Endodermal cell (in vitro differentiated cells): ENCODE data around the gene GRB10. TPM values are rescaled to one million over a fixed set of nuclear protein-coding genes. Genes with fewer than 3 reads are reported as not detected.
"Not testable (repeated sequence)": the region's sequence is repeated elsewhere in the genome, so short reads cannot be mapped to it uniquely, and the experiment has no call there.

Experiments used
- DNase-seq: peaks from one replicate; pipeline ENCODE4 v3.0.0-alpha.2; 2017
- H3K27ac ChIP-seq: 2 replicates; pipeline ENCODE4 v1.5.1; 2013; ENCODE audit warnings: mild to moderate bottlenecking, low read depth, low read length, moderate library complexity
- H3K27me3 ChIP-seq: 2 replicates; pipeline ENCODE4 v1.6.1; 2013; ENCODE audit warnings: mild to moderate bottlenecking, low read length, moderate library complexity; ENCODE audit not compliant: insufficient read depth, control insufficient read depth, poor library complexity, severe bottlenecking
- H3K36me3 ChIP-seq: 2 replicates; pipeline ENCODE4 v1.7.0; 2013; ENCODE audit warnings: mild to moderate bottlenecking, low read length, moderate library complexity; ENCODE audit not compliant: control insufficient read depth, insufficient read depth
- H3K4me1 ChIP-seq: one replicate; pipeline ENCODE4 v1.7.0; 2013; ENCODE audit warnings: low read length; ENCODE audit not compliant: control insufficient read depth, insufficient read depth
- H3K4me3 ChIP-seq: 2 replicates; pipeline ENCODE4 v1.5.1; 2013; ENCODE audit warnings: mild to moderate bottlenecking, low read length, moderate library complexity
- H3K9ac ChIP-seq: 2 replicates; pipeline ENCODE4 v1.6.1; 2013; ENCODE audit warnings: mild to moderate bottlenecking, low read length, moderate library complexity; ENCODE audit not compliant: poor library complexity, severe bottlenecking; ENCODE audit errors: extremely low read depth
- H3K9me3 ChIP-seq: 2 replicates; pipeline ENCODE4 v1.6.1; 2013; ENCODE audit warnings: mild to moderate bottlenecking, low read length, moderate library complexity; ENCODE audit not compliant: control insufficient read depth
- H3K27ac Mint-ChIP-seq: 2 replicates; pipeline ENCODE4 v1.8.0; 2020; ENCODE audit warnings: mixed read lengths
- H3K27me3 Mint-ChIP-seq: 2 replicates; pipeline ENCODE4 v1.8.0; 2021; ENCODE audit warnings: mild to moderate bottlenecking, mixed read lengths; ENCODE audit not compliant: insufficient read depth
- H3K36me3 Mint-ChIP-seq: 2 replicates; pipeline ENCODE4 v1.8.0; 2020; ENCODE audit warnings: low read depth, mixed read lengths
- H3K4me1 Mint-ChIP-seq: 2 replicates; pipeline ENCODE4 v1.8.0; 2020; ENCODE audit warnings: mixed read lengths
- H3K4me3 Mint-ChIP-seq: 2 replicates; pipeline ENCODE4 v1.8.0; 2020; ENCODE audit warnings: mild to moderate bottlenecking, moderate library complexity, mixed read lengths
- H3K9me3 Mint-ChIP-seq: 2 replicates; pipeline ENCODE4 v1.8.0; 2020; ENCODE audit warnings: mild to moderate bottlenecking, mixed read lengths
- CTCF ChIP-seq: fragments of 200-600 bp; sonication (generic); conservative IDR thresholded peaks from 2 replicates; pipeline ENCODE4 v1.5.0; 2021; ENCODE audit warnings: antibody characterized with exemption, mild to moderate bottlenecking
- WGBS, 2 experiments: methylation state at CpG; one replicate each; pipeline versions ENCODE4 v1.1.5 to v1.1.7; 2013; ENCODE audit warnings: missing lambda C conversion rate in 2 of 2, mixed read lengths in 1 of 2; ENCODE audit not compliant: insufficient coverage in 1 of 2, insufficient read length in 1 of 2; 5-methylcytosine and 5-hydroxymethylcytosine counted together
- total RNA-seq, 2 donors: library from RNA; stranded (reverse); fragmentation: NEBNext Ultra II Directional in 1 of 2; extraction: Animal tissue kit (Norgen Biotek cat#: 25700) in 1 of 2; gene quantifications; 2 replicates in 1 of 2; 3 replicates in 1 of 2; pipeline ENCODE4 v1.2.1, GENCODE V29; 2021

The GRB10 gene
- total RNA-seq, 2 donors from 2014 or later, result 71.9 to 97.5 TPM

GRCh38 chr7:50775231-50775630 is 7.5 kb downstream of the GRB10 start:
- no peak overlapping the region for H3K4me3 Mint-ChIP-seq
- Histone ChIP-seq H3K9me3 (peaks cover 6% of the 10 kb centered on the region), H3K9ac (no peak overlapping the region), H3K36me3 (peaks cover 34% of the 10 kb centered on the region), H3K4me1 (peaks cover 6% of the 10 kb centered on the region), H3K27me3 (no peaks in the 10 kb centered on the region), H3K27ac (no peak overlapping the region), H3K4me3 (peak overlapping the region; percentile 30)
- TF ChIP-seq CTCF, result no peak
- H3K4me1 Mint-ChIP-seq, result peaks cover 17% of the 10 kb centered on the region
- H3K27me3 Mint-ChIP-seq, result no peaks in the 10 kb centered on the region
- peaks cover 48% of the 10 kb centered on the region for H3K36me3 Mint-ChIP-seq
- no peak overlapping the region for H3K27ac Mint-ChIP-seq
- WGBS, 2 experiments, result 83 to 100% methylated on average over 1 to 3 of the region's 3 CpGs
- no peak for DNase-seq
- H3K9me3 Mint-ChIP-seq, result peaks cover 14% of the 10 kb centered on the region

GRCh38 chr7:50774319-50774718 is 8.4 kb downstream of the GRB10 start:
- peaks cover 14% of the 10 kb centered on the region for H3K9me3 Mint-ChIP-seq
- no peak for DNase-seq

GRCh38 chr7:50773071-50773470 is 9.6 kb downstream of the GRB10 start:
- H3K27me3 ChIP-seq, H3K9me3 ChIP-seq, H3K27ac Mint-ChIP-seq, DNase-seq, H3K27me3 Mint-ChIP-seq, H3K4me3 Mint-ChIP-seq, H3K27ac ChIP-seq, H3K9ac ChIP-seq, H3K4me1 ChIP-seq, H3K4me3 ChIP-seq: not testable (repeated sequence)
- Mint-ChIP-seq H3K4me1 (peaks cover 19% of the 10 kb centered on the region), H3K36me3 (peaks cover 44% of the 10 kb centered on the region), H3K9me3 (peaks cover 14% of the 10 kb centered on the region)
- 96% methylated on average over 2 of the region's 4 CpGs; no CpG with 5 or more reads in 1 of the 2 experiments for WGBS, 2 experiments
- H3K36me3 ChIP-seq, result peaks cover 33% of the 10 kb centered on the region

More at GRCh38 chr7:50774319-50774718, 8.4 kb downstream of the GRB10 start:
- peaks cover 6% of the 10 kb centered on the region for H3K9me3 ChIP-seq
- no peak overlapping the region for H3K9ac ChIP-seq
- H3K4me3 ChIP-seq, result no peak overlapping the region
- whole genome bisulfite sequencing, 2 experiments, result 94 to 100% methylated on average over 1 of the region's 1 CpG
- Mint-ChIP-seq H3K4me3 (no peak overlapping the region), H3K36me3 (peaks cover 48% of the 10 kb centered on the region), H3K4me1 (peaks cover 19% of the 10 kb centered on the region), H3K27ac (no peak overlapping the region), H3K27me3 (no peaks in the 10 kb centered on the region)
- H3K4me1 ChIP-seq, result peaks cover 6% of the 10 kb centered on the region
- peaks cover 39% of the 10 kb centered on the region for H3K36me3 ChIP-seq
- no peaks in the 10 kb centered on the region for H3K27me3 ChIP-seq
- no peak overlapping the region for H3K27ac ChIP-seq
- TF ChIP-seq CTCF, result peak; percentile 18
